Neural progenitor cell (in vitro differentiated cells): Measurements from ENCODE around the gene STARD8. TPM values are rescaled to one million over a fixed set of nuclear protein-coding genes. Genes with fewer than 3 reads are reported as not detected.

Experiments
- DNase-seq: peaks from one replicate; pipeline ENCODE4 v3.0.0-alpha.2; 2016; ENCODE audit warnings: low spot score
- H2AFZ ChIP-seq: fragments of 200-600 bp; sonication (generic); replicated peaks from 2 replicates; pipeline ENCODE4 v1.6.1; 2016; ENCODE audit warnings: antibody characterized with exemption
- H3F3A ChIP-seq: fragments of 200-600 bp; sonication (generic); 2 replicates; pipeline ENCODE4 v1.6.1; 2016; ENCODE audit warnings: antibody characterized with exemption, low read depth
- H3K27ac ChIP-seq: fragments of 200-600 bp; sonication (generic); 2 replicates; pipeline ENCODE4 v1.5.1; 2016; ENCODE audit warnings: mild to moderate bottlenecking
- H3K27me3 ChIP-seq: fragments of 200-600 bp; sonication (generic); 2 replicates; pipeline ENCODE4 v1.6.1; 2016; ENCODE audit warnings: mild to moderate bottlenecking, moderate library complexity
- H3K36me3 ChIP-seq: fragments of 200-600 bp; sonication (generic); 2 replicates; pipeline ENCODE4 v1.5.1; 2016
- H3K4me1 ChIP-seq: fragments of 200-600 bp; sonication (generic); 2 replicates; pipeline ENCODE4 v1.6.1; 2016; ENCODE audit warnings: mixed run types
- H3K4me2 ChIP-seq: fragments of 200-600 bp; sonication (generic); 2 replicates; pipeline ENCODE4 v1.6.1; 2016
- H3K4me3 ChIP-seq: fragments of 200-600 bp; sonication (generic); 2 replicates; pipeline ENCODE4 v1.5.1; 2016
- H3K79me2 ChIP-seq: fragments of 200-600 bp; sonication (generic); 2 replicates; pipeline ENCODE4 v1.6.1; 2016; ENCODE audit warnings: low read depth
- H3K9ac ChIP-seq: fragments of 200-600 bp; sonication (generic); 2 replicates; pipeline ENCODE4 v1.6.1; 2016
- H3K9me3 ChIP-seq: fragments of 200-600 bp; sonication (generic); 2 replicates; pipeline ENCODE4 v1.5.1; 2016; ENCODE audit warnings: low read depth
- H4K20me1 ChIP-seq: fragments of 200-600 bp; sonication (generic); 2 replicates; pipeline ENCODE4 v1.6.1; 2016; ENCODE audit warnings: low read depth
- H3K27ac Mint-ChIP-seq: 3 replicates; pipeline ENCODE4 v1.8.0; 2021; ENCODE audit warnings: mixed read lengths
- H3K27me3 Mint-ChIP-seq: 2 replicates; pipeline ENCODE4 v1.8.0; 2022; ENCODE audit warnings: low read depth, mild to moderate bottlenecking, inconsistent platforms, moderate library complexity, mixed read lengths; ENCODE audit not compliant: insufficient read depth
- H3K36me3 Mint-ChIP-seq: 3 replicates; pipeline ENCODE4 v1.8.0; 2021; ENCODE audit warnings: mixed read lengths
- H3K4me1 Mint-ChIP-seq: 3 replicates; pipeline ENCODE4 v1.8.0; 2021; ENCODE audit warnings: mixed read lengths
- H3K4me3 Mint-ChIP-seq: 3 replicates; pipeline ENCODE4 v1.8.0; 2021; ENCODE audit warnings: mild to moderate bottlenecking, moderate library complexity, mixed read lengths
- H3K9me3 Mint-ChIP-seq: 3 replicates; pipeline ENCODE4 v1.8.0; 2020; ENCODE audit warnings: mixed read lengths
- EZH2 ChIP-seq: fragments of 200-600 bp; sonication (generic); IDR thresholded peaks from 2 replicates; pipeline ENCODE4 v1.6.1; 2017; ENCODE audit warnings: antibody characterized with exemption, mild to moderate bottlenecking, moderate library complexity
- EZH2phosphoT487 ChIP-seq: fragments of 200-600 bp; sonication (generic); IDR thresholded peaks from 2 replicates; pipeline ENCODE4 v1.6.1; 2017; ENCODE audit warnings: antibody characterized with exemption
- total RNA-seq: library from RNA; depleted of rRNA; stranded (reverse); fragments of >200 nt; gene quantifications from 2 replicates; pipeline ENCODE4 v1.2.3, GENCODE V29; 2015; ENCODE audit warnings: low replicate concordance
- TF ChIP-seq, protein P1 (sequence below): fragments of 200-600 bp; sonication (generic); IDR thresholded peaks from 2 replicates; pipeline ENCODE4 v1.5.1; 2017; ENCODE audit warnings: antibody characterized with exemption, mild to moderate bottlenecking

Gene STARD8
- total RNA-seq, 1 donor from 2014 or later: 0.82 TPM

DNA sequence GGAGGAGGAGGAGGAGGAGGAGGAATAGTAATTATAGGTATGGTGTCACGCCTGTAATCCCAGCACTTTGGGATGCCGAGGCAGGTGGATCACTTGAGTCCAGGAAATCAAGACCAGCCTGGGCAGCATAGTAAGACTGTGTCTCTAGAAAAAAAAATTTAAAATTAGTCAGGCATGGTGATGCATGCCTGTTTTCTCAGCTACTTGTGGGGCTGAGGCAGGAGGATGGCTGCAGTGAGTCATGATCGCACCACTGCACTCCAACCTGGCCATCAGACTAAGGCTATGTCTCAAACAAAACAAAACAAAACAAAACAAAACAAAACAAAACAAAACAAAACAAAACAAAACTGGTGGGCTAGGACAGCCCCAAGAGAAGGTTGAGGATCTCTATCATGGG is 3.0 kb downstream of the STARD8 start:
- H3K4me3 Mint-ChIP-seq: no peak overlapping the region
- no peaks in the 10 kb centered on the region for H3K27me3 ChIP-seq
- no peaks in the 10 kb centered on the region for H3K79me2 ChIP-seq
- H4K20me1 ChIP-seq: no peaks in the 10 kb centered on the region
- no peaks in the 10 kb centered on the region for H3K9me3 ChIP-seq
- TF ChIP-seq EZH2phosphoT487 (no peak), EZH2 (no peak)
- TF ChIP-seq, protein P1, sequence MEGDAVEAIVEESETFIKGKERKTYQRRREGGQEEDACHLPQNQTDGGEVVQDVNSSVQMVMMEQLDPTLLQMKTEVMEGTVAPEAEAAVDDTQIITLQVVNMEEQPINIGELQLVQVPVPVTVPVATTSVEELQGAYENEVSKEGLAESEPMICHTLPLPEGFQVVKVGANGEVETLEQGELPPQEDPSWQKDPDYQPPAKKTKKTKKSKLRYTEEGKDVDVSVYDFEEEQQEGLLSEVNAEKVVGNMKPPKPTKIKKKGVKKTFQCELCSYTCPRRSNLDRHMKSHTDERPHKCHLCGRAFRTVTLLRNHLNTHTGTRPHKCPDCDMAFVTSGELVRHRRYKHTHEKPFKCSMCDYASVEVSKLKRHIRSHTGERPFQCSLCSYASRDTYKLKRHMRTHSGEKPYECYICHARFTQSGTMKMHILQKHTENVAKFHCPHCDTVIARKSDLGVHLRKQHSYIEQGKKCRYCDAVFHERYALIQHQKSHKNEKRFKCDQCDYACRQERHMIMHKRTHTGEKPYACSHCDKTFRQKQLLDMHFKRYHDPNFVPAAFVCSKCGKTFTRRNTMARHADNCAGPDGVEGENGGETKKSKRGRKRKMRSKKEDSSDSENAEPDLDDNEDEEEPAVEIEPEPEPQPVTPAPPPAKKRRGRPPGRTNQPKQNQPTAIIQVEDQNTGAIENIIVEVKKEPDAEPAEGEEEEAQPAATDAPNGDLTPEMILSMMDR: no peak
- peaks cover 4% of the 10 kb centered on the region for H3K4me1 ChIP-seq
- H3K4me2 ChIP-seq: no peak overlapping the region
- H3K36me3 ChIP-seq: no peaks in the 10 kb centered on the region
- no peak overlapping the region for H2AFZ ChIP-seq
- H3K27ac ChIP-seq: no peak overlapping the region
- no peak overlapping the region for H3K4me3 ChIP-seq
- H3K4me1 Mint-ChIP-seq: peaks cover 5% of the 10 kb centered on the region
- H3K36me3 Mint-ChIP-seq: no peaks in the 10 kb centered on the region
- H3F3A ChIP-seq: no peaks in the 10 kb centered on the region
- DNase-seq: no peak
- H3K9me3 Mint-ChIP-seq: peaks cover 4% of the 10 kb centered on the region
- H3K27me3 Mint-ChIP-seq: peaks cover 21% of the 10 kb centered on the region
- H3K9ac ChIP-seq: no peak overlapping the region
- H3K27ac Mint-ChIP-seq: no peak overlapping the region

DNA sequence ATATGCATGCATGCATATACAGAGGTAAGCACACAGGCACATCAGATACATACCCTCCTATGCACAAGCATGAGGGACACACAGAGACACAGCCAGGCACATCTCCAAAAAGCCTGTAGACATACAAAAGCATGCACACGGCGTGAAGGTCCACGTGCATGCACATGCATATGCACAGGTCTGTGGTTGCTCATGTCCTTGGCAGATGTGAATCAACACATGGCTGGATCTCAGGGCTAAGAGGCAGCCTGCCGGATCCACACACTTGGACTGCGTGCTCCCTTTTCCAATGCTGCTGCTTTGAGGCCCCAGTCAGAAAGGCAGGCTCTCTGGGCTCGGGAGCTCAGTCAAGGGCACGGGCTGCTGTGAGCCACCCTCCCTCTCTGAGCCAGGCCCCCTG is 3.6 kb downstream of the STARD8 start:
- H4K20me1 ChIP-seq: no peaks in the 10 kb centered on the region
- H3K27ac ChIP-seq: no peak overlapping the region
- peaks cover 4% of the 10 kb centered on the region for H3K4me1 ChIP-seq
- no peak overlapping the region for H3K4me2 ChIP-seq
- H3K4me3 ChIP-seq: no peak overlapping the region
- no peak overlapping the region for H2AFZ ChIP-seq
- peaks cover 5% of the 10 kb centered on the region for H3K4me1 Mint-ChIP-seq
- no peak overlapping the region for H3K27ac Mint-ChIP-seq
- H3F3A ChIP-seq: no peaks in the 10 kb centered on the region
- no peak overlapping the region for H3K4me3 Mint-ChIP-seq
- peaks cover 4% of the 10 kb centered on the region for H3K9me3 Mint-ChIP-seq
- H3K9me3 ChIP-seq: no peaks in the 10 kb centered on the region
- H3K9ac ChIP-seq: no peak overlapping the region
- no peak for DNase-seq
- no peaks in the 10 kb centered on the region for H3K36me3 Mint-ChIP-seq
- no peaks in the 10 kb centered on the region for H3K27me3 ChIP-seq
- H3K79me2 ChIP-seq: no peaks in the 10 kb centered on the region
- TF ChIP-seq, protein P1: no peak
- TF ChIP-seq EZH2: no peak
- H3K27me3 Mint-ChIP-seq: peaks cover 19% of the 10 kb centered on the region
- no peaks in the 10 kb centered on the region for H3K36me3 ChIP-seq

DNA sequence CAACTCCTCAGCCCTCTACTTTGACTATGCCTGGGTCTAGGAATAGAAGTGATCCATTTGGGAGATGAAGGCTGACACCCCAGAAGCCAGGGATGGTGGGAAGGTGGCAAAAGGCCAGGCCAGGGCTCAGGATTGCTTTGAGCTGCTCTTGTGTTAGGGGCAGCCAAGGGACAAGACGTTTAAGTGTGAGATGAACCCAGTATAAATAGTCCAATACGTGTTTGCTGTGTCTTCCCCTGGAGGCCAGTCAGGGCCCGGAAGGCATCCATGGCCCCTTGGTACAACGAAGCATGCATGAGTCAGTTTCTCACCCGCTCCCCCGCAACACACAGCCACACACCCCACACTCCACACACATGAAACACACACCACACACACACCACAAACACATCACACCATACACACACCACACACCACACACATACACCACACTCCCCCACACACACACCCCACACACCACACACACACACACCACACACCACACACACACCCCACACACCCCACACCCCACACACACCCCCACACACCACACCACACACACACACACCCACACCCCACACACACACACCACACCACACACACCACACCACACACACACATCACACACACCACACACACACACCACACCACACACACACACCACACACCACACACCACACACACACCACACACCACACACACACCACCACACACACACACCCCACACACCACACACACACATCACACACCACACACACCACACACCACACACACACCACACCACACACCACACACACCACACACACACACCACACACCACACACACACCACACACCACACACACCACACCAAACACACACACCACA is 5.1 kb downstream of the STARD8 start:
- no peaks in the 10 kb centered on the region for H3F3A ChIP-seq
- peaks cover 4% of the 10 kb centered on the region for H3K9me3 Mint-ChIP-seq
- no peak for DNase-seq
- H3K4me1 Mint-ChIP-seq: peaks cover 6% of the 10 kb centered on the region
- no peaks in the 10 kb centered on the region for H3K27me3 ChIP-seq
- H3K27me3 Mint-ChIP-seq: peaks cover 18% of the 10 kb centered on the region
- no peak for TF ChIP-seq EZH2
- TF ChIP-seq EZH2phosphoT487: no peak
- TF ChIP-seq, protein P1: no peak
- no peak overlapping the region for H3K27ac ChIP-seq
- no peaks in the 10 kb centered on the region for H4K20me1 ChIP-seq
- H3K4me2 ChIP-seq: no peak overlapping the region
- H3K36me3 Mint-ChIP-seq: no peaks in the 10 kb centered on the region
- no peak overlapping the region for H3K4me3 ChIP-seq
- peak overlapping the region; percentile 76 for H3K27ac Mint-ChIP-seq
- no peaks in the 10 kb centered on the region for H3K9me3 ChIP-seq
- no peak overlapping the region for H2AFZ ChIP-seq
- H3K4me3 Mint-ChIP-seq: no peak overlapping the region
- H3K9ac ChIP-seq: no peak overlapping the region
- no peaks in the 10 kb centered on the region for H3K79me2 ChIP-seq
- H3K4me1 ChIP-seq: peaks cover 4% of the 10 kb centered on the region
- H3K36me3 ChIP-seq: no peaks in the 10 kb centered on the region
